HCT116 (cell line): ENCODE data around the gene LY6G6D. TPM values are rescaled to one million over a fixed set of nuclear protein-coding genes. Genes with fewer than 3 reads are reported as not detected.

Experiments used
- ATAC-seq: fragments of 200-7000 bp; cut with Tn5 transposase; 2 replicates; pipeline ENCODE4 v1.9.1; 2020; ENCODE audit warnings: mild to moderate bottlenecking, moderate library complexity
- BruUV-seq: library from RNA; stranded (reverse); fragments of 400-500 nt; replicated peaks from 2 replicates; lab custom pipeline; 2021; lab: Mats Ljungman, UMichigan
- CTCF ChIA-PET: fragments of 300-600 bp; sonication (Branson Sonifier 250); formaldehyde crosslinking; loops from one replicate; lab custom pipeline; 2021; ENCODE audit warnings: antibody characterized with exemption; lab: Charles Lee
- POLR2A ChIA-PET: fragments of 300-600, 350-600 bp; sonication (Branson Sonifier 250); formaldehyde crosslinking; loops from one replicate; lab custom pipeline; 2021; ENCODE audit warnings: antibody characterized with exemption; lab: Charles Lee
- RAD21 ChIA-PET, 2 experiments: fragments of 300-600 bp; sonication (Branson Sonifier 250); formaldehyde crosslinking; loops; one replicate each; lab custom pipeline; 2023; ENCODE audit warnings: low total read pairs in 2 of 2; ENCODE audit not compliant: uncharacterized antibody in 2 of 2, unreplicated experiment in 2 of 2, low non-redundant PET in 1 of 2; lab: Charles Lee
- DNase-seq: peaks from one replicate; pipeline ENCODE4 v3.0.0-alpha.2; 2010; ENCODE audit warnings: low read depth, low spot score
- H2AFZ ChIP-seq: fragments of 200-600 bp; shearing (Covaris generic), sonication (generic); 2 replicates; pipeline ENCODE4 v1.6.1; 2017; ENCODE audit warnings: low read depth, mixed run types, mixed read lengths, antibody characterized with exemption, low read length; ENCODE audit not compliant: poor library complexity, severe bottlenecking
- H3K27ac ChIP-seq: 2 replicates; pipeline ENCODE4 v1.5.1; 2012; ENCODE audit warnings: low read depth, low read length
- H3K27me3 ChIP-seq: fragments of 200-600 bp; sonication (generic); 2 replicates; pipeline ENCODE4 v1.6.1; 2016; ENCODE audit warnings: mixed run types, low read length, mixed read lengths; ENCODE audit not compliant: insufficient read depth
- H3K36me3 ChIP-seq, 2 experiments: fragments of 200-500 bp in 1 of 2; fragments of 200-600 bp in 1 of 2; sonication (Bioruptor generic) in 1 of 2; sonication (generic) in 1 of 2; 2 replicates each; pipeline versions ENCODE4 v1.5.1 to v1.6.1; 2014 to 2016; ENCODE audit warnings: low read length in 2 of 2, inconsistent platforms in 1 of 2, mixed read lengths in 1 of 2, mixed run types in 1 of 2; ENCODE audit not compliant: insufficient read depth in 2 of 2, control insufficient read depth in 1 of 2
- H3K4me1 ChIP-seq, 2 experiments: fragments of 200-600 bp in 1 of 2; sonication (generic) in 1 of 2; 2 replicates each; pipeline versions ENCODE4 v1.5.1 to v1.6.1; 2012 to 2017; ENCODE audit warnings: low read length in 2 of 2, inconsistent platforms in 1 of 2, mild to moderate bottlenecking in 1 of 2, mixed read lengths in 1 of 2, mixed run types in 1 of 2, moderate library complexity in 1 of 2; ENCODE audit not compliant: insufficient read depth in 2 of 2, control insufficient read depth in 1 of 2
- H3K4me2 ChIP-seq: fragments of 200-600 bp; sonication (generic); 2 replicates; pipeline ENCODE4 v1.6.1; 2017; ENCODE audit warnings: mixed run types, low read length, mixed read lengths
- H3K4me3 ChIP-seq, 2 experiments: fragments of 200-600 bp in 1 of 2; sonication (generic) in 1 of 2; replicated peaks in 1 of 2; 2 replicates each; pipeline ENCODE4 v1.5.1; 2011 to 2016; ENCODE audit warnings: low read length in 2 of 2, control low read depth in 1 of 2, low read depth in 1 of 2, mild to moderate bottlenecking in 1 of 2, mixed read lengths in 1 of 2, mixed run types in 1 of 2
- H3K79me2 ChIP-seq: fragments of 200-600 bp; sonication (generic); 2 replicates; pipeline ENCODE4 v1.6.1; 2017; ENCODE audit warnings: mild to moderate bottlenecking, mixed run types, low read length, moderate library complexity, mixed read lengths; ENCODE audit not compliant: insufficient read depth
- H3K9ac ChIP-seq: fragments of 200-600 bp; sonication (generic); 2 replicates; pipeline ENCODE4 v1.6.1; 2016; ENCODE audit warnings: low read length, mixed read lengths
- H3K9me2 ChIP-seq: fragments of 200-600 bp; sonication (generic), shearing (Covaris generic); 2 replicates; pipeline ENCODE4 v1.6.1; 2017; ENCODE audit warnings: mixed run types, mild to moderate bottlenecking, moderate library complexity; ENCODE audit not compliant: insufficient read depth
- H3K9me3 ChIP-seq, 2 experiments: fragments of 200-500 bp in 1 of 2; fragments of 200-600 bp in 1 of 2; sonication (Bioruptor generic) in 1 of 2; sonication (generic) in 1 of 2; 2 replicates each; pipeline ENCODE4 v1.6.1; 2014 to 2017; ENCODE audit warnings: low read length in 2 of 2, mixed read lengths in 2 of 2, inconsistent platforms in 1 of 2, low read depth in 1 of 2, mild to moderate bottlenecking in 1 of 2, mixed run types in 1 of 2, moderate library complexity in 1 of 2; ENCODE audit not compliant: control insufficient read depth in 1 of 2, insufficient read depth in 1 of 2
- H4K20me1 ChIP-seq: fragments of 200-600 bp; sonication (generic), shearing (Covaris generic); 2 replicates; pipeline ENCODE4 v1.6.1; 2017; ENCODE audit warnings: mixed run types, mild to moderate bottlenecking, moderate library complexity; ENCODE audit not compliant: insufficient read depth
- CTCF ChIP-seq, 3 experiments: fragments of 200-600 bp in 1 of 3; sonication (generic) in 1 of 3; IDR thresholded peaks in 2 of 3; conservative IDR thresholded peaks in 1 of 3; 2 replicates each; pipeline ENCODE4 v1.5.1; 2012 to 2017; ENCODE audit warnings: low read depth in 2 of 3, low read length in 2 of 3, antibody characterized with exemption in 1 of 3, borderline replicate concordance in 1 of 3, control low read depth in 1 of 3, mild to moderate bottlenecking in 1 of 3, mixed read lengths in 1 of 3, mixed run types in 1 of 3, moderate library complexity in 1 of 3; ENCODE audit not compliant: insufficient read depth in 1 of 3
- SIN3A ChIP-seq: IDR thresholded peaks from 2 replicates; pipeline ENCODE4 v1.6.1; 2012; ENCODE audit warnings: low read depth
- TCF7L2 ChIP-seq: IDR thresholded peaks from 2 replicates; pipeline ENCODE4 v1.7.0; 2011; ENCODE audit warnings: borderline replicate concordance, inconsistent platforms; ENCODE audit not compliant: insufficient read depth, insufficient read length; ENCODE audit errors: extremely low read depth
- ZFX ChIP-seq: fragments of 450-650 bp; IDR thresholded peaks from 2 replicates; pipeline ENCODE4 v1.6.1; 2017
- ZNF274 ChIP-seq: fragments of 200-500 bp; sonication (Bioruptor generic); IDR thresholded peaks from 2 replicates; pipeline ENCODE4 v1.6.1; 2014; ENCODE audit warnings: mild to moderate bottlenecking, low read depth, low read length, inconsistent platforms
- intact Hi-C: fragments of 100-400 bp; cut with micrococcal nuclease; formaldehyde crosslinking; loops from 2 replicates; pipeline ENCODE4 v1.10.0; 2022
- total RNA-seq: library from RNA; stranded (reverse); gene quantifications from one replicate; pipeline ENCODE4 v1.2.1, GENCODE V29; 2021; ENCODE audit not compliant: unreplicated experiment

Gene LY6G6D
- total RNA-seq, 1 experiment from 2014 or later = not detected

GRCh38 chr6:31740397-31741223, 25.5 kb downstream of the LY6G6D start:
- RAD21 ChIA-PET = interaction anchor here in 1 of 2 experiments (0.6 kb wide), 1 partner anchor 35 kb away, joined by 5 read pairs; no protein-coding TSS in a partner anchor

More at GRCh38 chr6:31740397-31741223, 25.5 kb downstream of the LY6G6D start:
- no peaks in the 10 kb centered on the region for H4K20me1 ChIP-seq
- no peak for ATAC-seq
- no TSS peak for BruUV-seq
- CTCF ChIA-PET = interaction anchor here (3.6 kb wide), 1 partner anchor 29 kb away, joined by 25 read pairs; no protein-coding TSS in a partner anchor
- H3K4me2 ChIP-seq = peak overlapping the region; percentile 97
- H3K9me3 ChIP-seq = no peaks in the 10 kb centered on the region
- peak overlapping the region; percentile 99 for H3K9ac ChIP-seq
- H3K27ac ChIP-seq = peak overlapping the region; percentile 99
- TF ChIP-seq SIN3A (no peak), ZNF274 (no peak), TCF7L2 (no peak), CTCF (IDR thresholded peaks at IDR 0.05 in 2 of 3, conservative IDR thresholded peaks at IDR 0.05 in 1 of 3; ENCODE audit: borderline replicate concordance in 1 of 3, insufficient read depth in 1 of 3, low read depth in 2 of 3, low read length in 2 of 3) (no peak), ZFX (peak; percentile 57; the same call in 1 of the 2 replicates)
- intact Hi-C loops = no loop called here
- POLR2A ChIA-PET = interaction anchor here (1.1 to 4.3 kb wide), 6 partner anchors 38 to 122 kb away, joined by 3 to 21 read pairs (median 4); partner anchors contain the start of genes ABHD16A, C6orf47, GPANK1 and HSPA1B
- peaks cover 32% of the 10 kb centered on the region for H3K79me2 ChIP-seq
- peaks cover 35 to 51% of the 10 kb centered on the region in 2 experiments for H3K4me1 ChIP-seq
- no peak for DNase-seq
- H2AFZ ChIP-seq = no peak overlapping the region
- H3K36me3 ChIP-seq = peaks cover 16 to 33% of the 10 kb centered on the region in 2 experiments; a peak in 3 of 4 replicates
- H3K4me3 ChIP-seq = peak overlapping the region; percentile 86 to 92
- H3K9me2 ChIP-seq = no peaks in the 10 kb centered on the region
- no peaks in the 10 kb centered on the region for H3K27me3 ChIP-seq
